ENCODE measurements around the gene ANKDD1B. TPM values are rescaled to one million over a fixed set of nuclear protein-coding genes. Genes with fewer than 3 reads are reported as not detected.
"Not testable (repeated sequence)": the region's sequence is repeated elsewhere in the genome, so short reads cannot be mapped to it uniquely, and the experiment has no call there.

Gene ANKDD1B
- total RNA-seq, 2 experiments from 2014 or later, result not detected

DNA sequence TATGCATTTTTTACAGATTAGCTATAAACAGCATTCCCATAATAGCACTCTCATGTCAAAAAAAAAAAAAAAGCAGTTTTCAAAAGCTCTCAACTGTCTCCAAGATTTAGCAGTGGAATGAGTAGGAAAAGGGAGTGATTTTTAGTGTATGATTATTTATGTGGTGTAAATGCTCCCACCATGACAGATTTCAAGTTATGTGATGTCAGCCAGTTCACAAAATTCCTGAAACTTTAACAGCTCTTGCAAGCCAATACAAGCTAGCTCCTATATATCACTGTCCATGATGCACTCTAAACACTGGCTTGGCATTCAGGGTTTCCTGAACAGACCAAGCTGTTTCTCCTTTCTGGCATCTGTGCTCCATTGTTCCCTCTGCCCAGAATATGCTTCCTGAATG, 7.9 kb upstream of the ANKDD1B start:
- no peaks in the 10 kb centered on the region for H3K9me3 Mint-ChIP-seq (ENCODE audit: low read depth)
- H3K4me3 Mint-ChIP-seq, result no peak overlapping the region
- H3K27me3 Mint-ChIP-seq, result no peaks in the 10 kb centered on the region
- no peak overlapping the region for H3K27ac Mint-ChIP-seq
- ATAC-seq (no peak), DNase-seq (no peak)
- CTCF ChIA-PET, result no interaction called here
- peaks cover 25% of the 10 kb centered on the region for H3K36me3 Mint-ChIP-seq
- H3K4me1 Mint-ChIP-seq, result peaks cover 20% of the 10 kb centered on the region

DNA sequence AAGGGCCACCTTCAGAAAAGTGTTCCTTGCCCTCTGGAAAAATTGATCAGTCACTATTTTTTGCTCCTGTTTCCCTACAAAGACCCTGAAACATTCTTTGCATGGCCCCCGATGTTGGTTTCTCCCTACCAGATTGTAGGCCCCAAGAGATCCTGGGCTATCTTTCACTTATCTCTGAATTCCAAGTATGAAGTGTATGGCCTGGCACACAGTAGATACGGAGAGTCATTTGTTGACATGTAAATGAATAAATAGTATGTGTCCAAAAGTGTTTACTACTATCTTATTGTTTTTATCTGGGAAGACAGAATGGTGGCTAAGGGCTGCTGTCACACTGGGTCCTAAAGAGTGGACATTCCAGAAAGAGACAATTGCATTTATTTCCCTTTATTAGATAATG, 7.4 kb upstream of the ANKDD1B start:
- H3K27ac Mint-ChIP-seq, result no peak overlapping the region
- ATAC-seq (no peak), DNase-seq (no peak)
- H3K9me3 Mint-ChIP-seq (ENCODE audit: low read depth), result no peaks in the 10 kb centered on the region
- no peaks in the 10 kb centered on the region for H3K27me3 Mint-ChIP-seq
- CTCF ChIA-PET, result no interaction called here
- H3K4me1 Mint-ChIP-seq, result peaks cover 20% of the 10 kb centered on the region
- no peak overlapping the region for H3K4me3 Mint-ChIP-seq
- peaks cover 25% of the 10 kb centered on the region for H3K36me3 Mint-ChIP-seq

DNA sequence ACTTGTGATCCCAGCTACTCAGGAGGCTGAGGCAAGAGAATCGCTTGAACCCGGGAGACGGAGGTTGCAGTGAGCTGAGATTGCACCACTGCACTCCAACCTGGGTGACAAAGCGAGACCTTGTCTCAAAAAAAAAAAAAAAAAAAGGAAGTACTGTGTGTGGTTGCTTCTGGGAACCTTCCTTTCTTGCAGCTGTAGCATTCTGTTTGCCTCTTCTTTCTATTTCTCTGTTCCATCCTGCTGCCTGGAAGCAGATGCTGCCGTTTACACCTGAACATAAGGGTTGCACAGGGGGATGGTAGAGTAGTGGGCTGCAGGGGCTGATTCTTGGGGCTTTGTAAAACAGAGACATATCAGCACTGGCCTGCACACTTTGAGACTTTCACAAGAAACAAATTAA, 3.9 kb upstream of the ANKDD1B start:
- not testable (repeated sequence) for ATAC-seq; H3K27me3 Mint-ChIP-seq; DNase-seq; H3K4me1 Mint-ChIP-seq; H3K27ac Mint-ChIP-seq; H3K9me3 Mint-ChIP-seq (ENCODE audit: low read depth); H3K4me3 Mint-ChIP-seq
- peaks cover 22% of the 10 kb centered on the region for H3K36me3 Mint-ChIP-seq
- CTCF ChIA-PET, result interaction anchor here (1.8 kb wide), 1 partner anchor 10 kb away, joined by 6 read pairs; no protein-coding TSS in a partner anchor

DNA sequence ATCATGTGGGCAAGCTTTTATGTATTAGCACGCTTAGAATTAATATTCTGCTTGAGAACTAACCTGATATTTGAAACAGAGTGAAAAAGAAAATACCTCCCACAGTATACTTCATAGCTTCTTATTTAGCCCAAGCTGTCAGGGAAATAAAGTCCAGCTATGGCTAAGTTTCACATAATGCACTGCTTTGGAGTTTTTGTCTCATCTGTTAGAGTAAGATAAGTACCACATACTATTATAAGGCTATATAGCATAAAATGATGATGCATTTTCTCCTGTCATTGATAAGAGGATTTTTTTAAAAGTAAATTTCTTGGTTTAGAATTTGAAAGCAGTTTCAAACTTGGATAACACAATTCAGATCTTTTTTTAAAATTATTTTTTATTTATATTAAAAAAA, 2.4 kb upstream of the ANKDD1B start:
- CTCF ChIA-PET, result interaction anchor here (1.8 kb wide), 1 partner anchor 12 kb away, joined by 6 read pairs; no protein-coding TSS in a partner anchor
- H3K27ac Mint-ChIP-seq, result no peak overlapping the region
- no peaks in the 10 kb centered on the region for H3K9me3 Mint-ChIP-seq (ENCODE audit: low read depth)
- DNase-seq, result no peak
- peaks cover 16% of the 10 kb centered on the region for H3K36me3 Mint-ChIP-seq
- H3K4me1 Mint-ChIP-seq, result peaks cover 7% of the 10 kb centered on the region
- no peak for ATAC-seq
- H3K4me3 Mint-ChIP-seq, result no peak overlapping the region
- peaks cover 5% of the 10 kb centered on the region for H3K27me3 Mint-ChIP-seq

DNA sequence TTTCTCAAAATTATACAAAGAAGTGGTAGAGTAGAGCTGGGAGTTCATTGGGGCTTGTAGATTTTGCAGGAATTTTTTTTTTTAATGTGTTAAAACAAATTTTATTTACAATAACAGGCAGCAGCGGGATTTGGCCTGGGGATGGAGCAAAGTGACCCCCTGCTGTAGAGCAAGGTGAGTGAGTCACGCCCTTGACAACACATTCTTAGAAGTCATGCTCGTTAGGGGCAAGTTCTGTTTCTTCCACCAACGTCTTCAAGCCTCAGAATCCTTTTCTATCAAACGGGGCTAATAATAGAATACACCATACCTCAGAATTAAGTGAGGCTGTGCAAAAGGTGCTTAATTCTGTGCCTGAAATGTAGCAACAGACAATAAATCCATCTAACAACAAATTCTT, 1.1 kb upstream of the ANKDD1B start:
- Mint-ChIP-seq H3K4me3 (no peak overlapping the region), H3K9me3 (ENCODE audit: low read depth) (no peaks in the 10 kb centered on the region)
- ATAC-seq, result no peak

DNA sequence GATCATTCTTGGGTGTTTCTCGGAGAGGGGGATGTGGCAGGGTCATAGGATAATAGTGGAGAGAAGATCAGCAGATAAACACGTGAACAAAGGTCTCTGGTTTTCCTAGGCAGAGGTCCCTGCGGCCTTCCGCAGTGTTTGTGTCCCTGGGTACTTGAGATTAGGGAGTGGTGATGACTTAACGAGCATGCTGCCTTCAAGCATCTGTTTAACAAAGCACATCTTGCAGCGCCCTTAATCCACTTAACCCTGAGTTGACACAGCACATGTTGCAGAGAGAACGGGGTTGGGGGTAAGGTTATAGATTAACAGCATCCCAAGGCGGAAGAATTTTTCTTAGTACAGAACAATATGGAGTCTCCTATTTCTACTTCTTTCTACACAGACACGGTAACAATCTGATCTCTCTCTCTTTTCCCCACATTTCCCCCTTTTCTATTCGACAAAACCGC, 368 bp upstream of the ANKDD1B start:
- CTCF ChIA-PET; ATAC-seq; H3K4me1 Mint-ChIP-seq; H3K4me3 Mint-ChIP-seq; H3K9me3 Mint-ChIP-seq (ENCODE audit: low read depth); H3K27me3 Mint-ChIP-seq; H3K27ac Mint-ChIP-seq; DNase-seq: not testable (repeated sequence)
- peaks cover 11% of the 10 kb centered on the region for H3K36me3 Mint-ChIP-seq

More for the DNA sequence above, 1.1 kb upstream of the ANKDD1B start:
- no peak for DNase-seq
- Mint-ChIP-seq H3K4me1 (peaks cover 7% of the 10 kb centered on the region), H3K27me3 (peaks cover 5% of the 10 kb centered on the region), H3K36me3 (peaks cover 11% of the 10 kb centered on the region), H3K27ac (no peak overlapping the region)
- CTCF ChIA-PET, result no interaction called here

DNA sequence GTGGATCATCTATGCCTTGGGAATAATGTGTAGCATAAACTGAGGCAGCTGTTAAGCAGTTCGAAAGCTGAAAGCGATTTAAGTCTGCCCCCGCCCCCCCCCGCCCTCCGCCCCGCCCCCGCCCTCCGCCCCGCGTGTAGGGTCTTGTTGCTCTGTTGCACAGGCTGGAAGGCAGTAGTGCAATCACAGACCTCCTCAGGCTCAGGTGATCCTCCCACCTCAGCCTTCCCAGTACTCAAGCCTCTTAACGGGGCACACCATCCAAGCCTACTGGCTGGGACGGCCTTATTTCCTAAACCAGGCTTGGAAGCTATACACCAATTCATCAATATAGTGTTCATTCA, 945 bp downstream of the ANKDD1B start:
- no peak for ATAC-seq
- no peak for DNase-seq
- Mint-ChIP-seq H3K27me3 (peaks cover 5% of the 10 kb centered on the region), H3K9me3 (ENCODE audit: low read depth) (no peaks in the 10 kb centered on the region), H3K4me1 (peaks cover 4% of the 10 kb centered on the region), H3K27ac (no peak overlapping the region), H3K36me3 (peaks cover 11% of the 10 kb centered on the region), H3K4me3 (no peak overlapping the region)
- CTCF ChIA-PET, result no interaction called here

DNA sequence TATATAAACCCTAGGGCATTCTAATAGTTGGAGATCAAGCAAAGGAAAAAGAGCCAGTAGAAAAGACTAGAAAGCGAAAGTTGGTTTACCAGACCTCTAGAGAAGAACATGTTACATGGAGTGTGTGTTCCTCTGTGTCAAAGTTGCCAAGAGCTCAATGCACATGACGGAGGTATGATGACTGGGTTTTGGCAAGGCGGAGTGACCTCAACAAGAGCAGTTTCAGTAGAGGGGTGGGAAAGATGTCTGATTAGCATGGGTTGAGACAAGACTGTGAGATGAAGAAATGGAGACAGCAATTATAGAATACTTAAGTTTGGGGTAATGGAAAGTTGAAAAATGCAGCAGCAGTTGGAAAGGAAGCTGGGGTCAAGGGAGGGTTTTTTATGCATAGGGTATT, 1.6 kb downstream of the ANKDD1B start:
- CTCF ChIA-PET, result no interaction called here
- Mint-ChIP-seq H3K27ac (no peak overlapping the region), H3K36me3 (peaks cover 9% of the 10 kb centered on the region), H3K4me3 (no peak overlapping the region), H3K4me1 (peaks cover 4% of the 10 kb centered on the region), H3K9me3 (ENCODE audit: low read depth) (no peaks in the 10 kb centered on the region), H3K27me3 (peaks cover 5% of the 10 kb centered on the region)
- no peak for DNase-seq
- no peak for ATAC-seq

DNA sequence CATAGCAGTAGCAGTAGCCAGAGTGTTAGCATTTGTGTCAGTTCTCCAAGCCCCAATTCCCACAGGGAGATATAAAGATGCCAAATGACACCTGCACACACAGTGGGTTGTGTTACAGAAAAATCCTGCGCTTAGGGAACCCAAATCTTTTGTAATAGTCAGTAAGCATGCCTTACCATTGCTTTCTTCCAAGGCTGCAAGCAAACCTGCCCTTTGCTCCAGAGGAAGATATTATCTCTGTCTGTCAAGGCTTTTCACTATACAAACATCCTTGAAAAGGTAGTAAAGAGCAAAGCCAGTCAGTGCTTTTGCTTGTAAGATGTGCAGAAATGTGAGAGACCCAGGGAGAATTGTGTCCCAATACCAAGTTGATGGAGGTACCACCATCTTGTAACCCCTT, 2.9 kb downstream of the ANKDD1B start:
- Mint-ChIP-seq H3K36me3 (peaks cover 9% of the 10 kb centered on the region), H3K9me3 (ENCODE audit: low read depth) (no peaks in the 10 kb centered on the region), H3K4me3 (no peak overlapping the region), H3K27ac (no peak overlapping the region), H3K4me1 (peaks cover 4% of the 10 kb centered on the region), H3K27me3 (peaks cover 5% of the 10 kb centered on the region)
- ATAC-seq (no peak), DNase-seq (no peak)
- CTCF ChIA-PET, result no interaction called here

DNA sequence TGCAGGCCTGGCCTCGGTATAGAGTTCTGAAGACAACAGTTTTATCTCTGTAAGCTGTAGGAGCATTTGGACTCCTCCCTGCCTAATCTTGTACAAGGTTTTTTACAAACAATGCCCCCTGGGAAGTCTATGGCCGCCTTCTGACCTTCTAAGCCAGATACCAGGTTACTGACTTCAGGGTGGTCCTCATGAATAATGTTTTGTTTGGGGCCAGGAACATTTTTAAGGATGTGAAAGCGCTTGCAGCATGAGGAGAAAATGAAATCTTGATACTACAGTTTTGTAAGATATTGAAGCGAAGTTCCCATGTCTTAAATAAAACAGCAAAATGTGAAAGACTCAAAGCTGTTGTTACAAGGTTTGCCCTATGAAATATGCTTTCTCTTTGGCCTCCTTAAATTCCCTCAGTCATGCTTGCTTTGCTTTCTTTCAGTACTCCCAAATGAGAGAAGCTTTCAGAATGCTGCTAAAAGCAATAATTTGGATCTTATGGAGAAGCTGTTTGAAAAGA, 5.2 kb downstream of the ANKDD1B start:
- no peak for DNase-seq
- no peaks in the 10 kb centered on the region for H3K9me3 Mint-ChIP-seq (ENCODE audit: low read depth)
- no peaks in the 10 kb centered on the region for H3K36me3 Mint-ChIP-seq
- ATAC-seq, result no peak
- peaks cover 6% of the 10 kb centered on the region for H3K4me1 Mint-ChIP-seq
- CTCF ChIA-PET, result no interaction called here
- H3K27ac Mint-ChIP-seq, result no peak overlapping the region
- H3K4me3 Mint-ChIP-seq, result no peak overlapping the region
- H3K27me3 Mint-ChIP-seq, result peaks cover 2% of the 10 kb centered on the region

DNA sequence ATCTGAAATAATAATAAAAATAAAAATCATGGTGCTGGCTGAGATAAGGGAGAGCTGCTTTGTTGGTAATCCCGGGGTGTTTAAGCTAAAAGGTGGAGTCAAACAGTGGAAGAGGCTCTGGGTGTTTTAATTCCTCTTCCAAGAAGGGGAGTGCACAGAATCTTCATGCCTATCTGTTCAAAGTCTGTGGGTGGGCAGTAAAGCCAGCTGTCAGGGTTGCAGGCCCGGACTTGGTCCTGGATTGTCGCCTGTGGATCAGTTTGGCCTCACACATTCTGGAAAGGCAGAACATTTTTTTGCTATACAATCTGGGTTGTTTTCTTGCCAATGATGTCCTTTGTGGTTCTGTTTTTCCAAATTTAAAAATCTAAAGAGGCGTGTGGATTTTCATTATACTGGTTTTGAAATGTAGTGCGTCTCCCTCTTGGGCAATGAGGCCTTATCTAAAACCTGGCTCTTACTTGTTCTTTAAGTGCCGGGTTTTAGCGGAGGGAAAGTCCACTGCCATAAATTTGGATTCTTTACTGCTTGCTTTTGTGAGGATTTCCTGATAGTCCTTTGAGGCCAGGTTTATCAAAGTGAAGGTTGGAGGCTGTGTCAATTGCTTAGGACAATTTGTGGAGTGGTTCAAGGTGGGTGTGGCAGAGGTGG, 5.8 kb downstream of the ANKDD1B start:
- Mint-ChIP-seq H3K27ac (no peak overlapping the region), H3K27me3 (no peaks in the 10 kb centered on the region), H3K4me1 (peaks cover 6% of the 10 kb centered on the region), H3K36me3 (no peaks in the 10 kb centered on the region), H3K4me3 (no peak overlapping the region), H3K9me3 (ENCODE audit: low read depth) (no peaks in the 10 kb centered on the region)
- CTCF ChIA-PET, result no interaction called here
- DNase-seq (no peak), ATAC-seq (no peak)

DNA sequence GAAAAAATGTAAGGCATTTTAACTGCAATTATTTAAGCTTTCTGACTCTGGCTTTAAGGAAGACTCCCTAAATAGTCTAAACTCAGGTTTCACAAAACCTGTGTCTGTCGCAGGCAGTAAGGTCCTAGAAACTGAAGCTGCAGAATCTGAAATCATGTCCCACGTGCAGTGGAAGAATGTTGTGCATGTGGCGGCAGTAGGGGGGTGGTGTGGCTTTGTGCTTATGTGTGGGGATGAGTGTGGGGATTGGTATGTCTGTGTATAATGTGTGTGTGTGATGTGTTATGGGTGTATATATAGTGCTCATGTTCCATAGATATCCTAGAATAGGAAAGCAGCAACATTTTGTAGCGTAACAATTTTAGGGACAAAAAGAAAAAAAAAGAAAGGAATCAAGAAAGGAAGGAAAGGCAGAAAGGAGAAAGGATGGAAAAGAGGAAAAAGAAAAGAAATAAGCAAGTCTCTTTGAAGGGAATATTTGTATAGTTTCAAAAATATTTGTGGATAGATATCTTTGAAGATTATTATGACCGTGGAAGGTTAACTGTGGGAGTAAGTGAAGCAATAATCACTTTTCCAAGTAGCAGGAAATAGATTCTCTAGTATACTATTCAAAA, 6.6 kb downstream of the ANKDD1B start:
- Mint-ChIP-seq H3K27ac (no peak overlapping the region), H3K36me3 (no peaks in the 10 kb centered on the region), H3K4me1 (peaks cover 6% of the 10 kb centered on the region), H3K27me3 (no peaks in the 10 kb centered on the region), H3K4me3 (no peak overlapping the region), H3K9me3 (ENCODE audit: low read depth) (no peaks in the 10 kb centered on the region)
- ATAC-seq (no peak), DNase-seq (no peak)
- CTCF ChIA-PET, result interaction anchor here (1.1 kb wide), 1 partner anchor 10 kb away, joined by 3 read pairs; no protein-coding TSS in a partner anchor

DNA sequence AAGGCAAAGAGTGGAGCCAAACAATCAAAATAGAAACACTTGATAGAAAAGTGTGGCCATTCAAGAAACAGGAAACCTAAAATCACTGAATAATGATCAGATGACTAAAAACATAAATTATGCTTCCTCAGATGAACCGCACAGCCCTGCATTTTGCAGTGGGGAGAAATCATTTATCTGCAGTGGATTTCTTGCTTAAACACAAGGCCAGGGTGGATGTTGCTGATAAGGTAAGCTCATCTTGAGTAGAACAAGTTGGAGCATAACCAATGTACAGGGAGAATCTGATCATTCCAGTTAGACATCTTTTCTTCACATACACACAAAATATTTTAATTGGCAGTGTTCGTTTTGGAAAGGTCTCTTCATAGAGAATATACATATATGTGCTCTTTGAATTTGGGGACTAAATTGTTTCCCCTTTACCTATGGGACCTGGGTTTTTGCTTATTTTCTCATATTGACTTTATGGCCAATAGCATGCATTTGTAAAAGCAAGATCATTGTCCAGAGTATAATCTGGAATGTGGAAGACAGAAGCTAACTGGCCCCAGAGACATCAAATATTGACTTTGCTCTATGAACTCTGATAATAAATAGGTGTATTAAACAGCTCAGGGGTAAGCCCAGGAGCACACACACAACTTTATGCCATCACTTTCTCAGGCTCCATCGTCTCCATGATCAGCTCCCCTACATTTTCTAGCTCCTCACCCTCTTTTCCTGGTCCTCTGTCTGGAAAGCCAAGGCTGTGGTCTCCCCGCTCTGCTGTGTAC, 9.1 kb downstream of the ANKDD1B start:
- CTCF ChIA-PET, result no interaction called here
- H3K4me1 Mint-ChIP-seq, result peaks cover 6% of the 10 kb centered on the region

DNA sequence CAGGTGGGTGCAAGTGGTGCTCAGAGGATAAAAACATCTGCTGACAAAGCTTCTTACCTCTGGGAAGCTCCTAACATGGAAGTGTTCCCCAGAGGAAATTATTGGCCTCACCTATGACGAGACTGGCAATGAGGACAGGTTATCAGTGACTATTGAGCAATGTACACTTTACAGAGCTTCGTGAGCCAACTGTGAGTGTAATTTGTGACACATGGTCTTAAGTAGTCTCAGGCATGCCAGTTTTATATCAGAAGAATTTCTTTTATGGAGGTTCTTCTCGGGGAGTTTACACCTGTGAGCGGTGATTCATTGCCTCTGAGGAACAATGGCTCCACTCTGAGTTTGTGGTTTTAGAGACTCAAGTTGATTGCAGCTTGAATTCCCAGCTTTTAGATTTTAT, 11.3 kb downstream of the ANKDD1B start:
- Mint-ChIP-seq H3K9me3 (ENCODE audit: low read depth) (no peaks in the 10 kb centered on the region), H3K36me3 (no peaks in the 10 kb centered on the region), H3K4me3 (no peak overlapping the region), H3K4me1 (peaks cover 12% of the 10 kb centered on the region), H3K27ac (no peak overlapping the region), H3K27me3 (no peaks in the 10 kb centered on the region)
- DNase-seq, result no peak
- CTCF ChIA-PET, result no interaction called here
- ATAC-seq, result no peak

More for the DNA sequence above, 9.1 kb downstream of the ANKDD1B start:
- Mint-ChIP-seq H3K36me3 (no peaks in the 10 kb centered on the region), H3K4me3 (no peak overlapping the region), H3K27ac (no peak overlapping the region), H3K27me3 (no peaks in the 10 kb centered on the region), H3K9me3 (ENCODE audit: low read depth) (no peaks in the 10 kb centered on the region)
- DNase-seq, result no peak
- ATAC-seq, result no peak

Measured in activated CD8-positive, alpha-beta memory T cell treated with anti-CD3 and anti-CD28 coated beads, Interleukin-2, amount 10 ng/mL, durations not matched to agents 7 days and 5 days (primary cell).